ENCODE data around the gene ZBTB17.

Gene ZBTB17

GRCh38 chr1:15946571-15947381 is 29.1 kb downstream of the ZBTB17 start:
- DNase-seq: no peak

GRCh38 chr1:15945832-15946448 is 30.0 kb downstream of the ZBTB17 start:
- DNase-seq: no peak

- no peak for DNase-seq
These were observed 30.7 kb downstream of the ZBTB17 start for GRCh38 chr1:15945011-15945831.

GRCh38 chr1:15944308-15945010 is 31.4 kb downstream of the ZBTB17 start:
- DNase-seq: no peak

GRCh38 chr1:15943992-15944307 is 32.0 kb downstream of the ZBTB17 start:
- DNase-seq: no peak

- DNase-seq: no peak
These were observed 32.4 kb downstream of the ZBTB17 start for GRCh38 chr1:15943328-15943991.

- no peak for DNase-seq
These were observed 33.1 kb downstream of the ZBTB17 start for GRCh38 chr1:15942661-15943327.

- no peak for DNase-seq
These were observed 33.8 kb downstream of the ZBTB17 start for GRCh38 chr1:15941899-15942660.

GRCh38 chr1:15941044-15941840 is 34.7 kb downstream of the ZBTB17 start:
- DNase-seq: no peak

GRCh38 chr1:15940110-15941043 is 35.5 kb downstream of the ZBTB17 start:
- no peak for DNase-seq

GRCh38 chr1:15939181-15940109 is 36.5 kb downstream of the ZBTB17 start:
- no peak for DNase-seq

GRCh38 chr1:15938628-15939161 is 37.2 kb downstream of the ZBTB17 start:
- DNase-seq: no peak

- DNase-seq: peak; percentile 51
These were observed 38.2 kb downstream of the ZBTB17 start for GRCh38 chr1:15937706-15938168.

- no peak for DNase-seq
These were observed 38.8 kb downstream of the ZBTB17 start for GRCh38 chr1:15937146-15937545.

- no peak for DNase-seq
These were observed 39.9 kb downstream of the ZBTB17 start for GRCh38 chr1:15936025-15936424.

GRCh38 chr1:15935056-15935950 is 40.6 kb downstream of the ZBTB17 start:
- DNase-seq: no peak
